HG02798 (cell line): ENCODE results near the gene MRPL17.
"Not testable (repeated sequence)": the region's sequence is repeated elsewhere in the genome, so short reads cannot be mapped to it uniquely, and the experiment has no call there.

ENCODE experiments used
- ATAC-seq: cut with Tn5 transposase; IDR thresholded peaks from one replicate; pipeline ENCODE4 v1.9.1; 2021; ENCODE audit warnings: mild to moderate bottlenecking; ENCODE audit not compliant: unreplicated experiment, poor library complexity

The MRPL17 gene

DNA sequence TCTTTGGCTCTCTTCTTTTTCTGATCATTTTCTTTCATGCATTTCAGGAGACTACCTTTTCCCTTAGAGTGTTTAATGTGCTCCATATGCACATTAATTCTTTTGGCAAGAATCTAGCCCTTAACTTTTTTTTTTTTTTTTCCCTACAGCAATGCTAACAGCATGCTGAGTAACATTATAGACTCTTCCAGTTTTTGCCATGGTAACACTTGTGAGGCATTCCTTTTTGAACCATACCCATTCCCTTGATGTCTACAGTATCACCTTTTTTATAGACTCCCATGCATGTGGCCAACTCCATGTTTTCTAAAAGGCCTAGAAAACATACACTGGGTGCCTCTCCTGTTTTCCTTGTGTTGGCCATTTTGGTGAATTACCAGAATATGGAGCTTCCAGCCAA lies 2.9 kb upstream of the MRPL17 start:
- no peak for ATAC-seq

DNA sequence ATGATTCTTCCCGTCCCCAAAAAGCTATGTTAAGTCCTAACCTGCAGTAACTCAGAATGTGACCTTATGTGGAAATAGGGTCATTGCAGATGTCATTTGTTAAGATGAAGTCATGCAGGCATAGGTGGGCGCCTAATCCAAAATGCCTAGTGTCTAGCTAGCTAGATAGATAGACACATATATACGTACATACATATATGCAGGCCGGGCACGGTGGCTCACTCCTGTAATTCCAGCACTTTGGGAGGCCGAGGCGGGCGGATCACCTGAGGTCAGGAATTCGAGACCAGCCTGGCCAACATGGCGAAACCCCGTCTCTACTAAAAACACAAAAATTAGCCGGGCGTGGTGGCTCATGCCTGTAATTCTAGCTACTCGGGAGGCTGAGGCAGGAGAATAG lies 928 bp upstream of the MRPL17 start:
- not testable (repeated sequence) for ATAC-seq

GRCh38 chr11:6682591-6682935 lies 577 bp downstream of the MRPL17 start:
- no peak for ATAC-seq

GRCh38 chr11:6681949-6682348 lies 1.2 kb downstream of the MRPL17 start:
- no peak for ATAC-seq

DNA sequence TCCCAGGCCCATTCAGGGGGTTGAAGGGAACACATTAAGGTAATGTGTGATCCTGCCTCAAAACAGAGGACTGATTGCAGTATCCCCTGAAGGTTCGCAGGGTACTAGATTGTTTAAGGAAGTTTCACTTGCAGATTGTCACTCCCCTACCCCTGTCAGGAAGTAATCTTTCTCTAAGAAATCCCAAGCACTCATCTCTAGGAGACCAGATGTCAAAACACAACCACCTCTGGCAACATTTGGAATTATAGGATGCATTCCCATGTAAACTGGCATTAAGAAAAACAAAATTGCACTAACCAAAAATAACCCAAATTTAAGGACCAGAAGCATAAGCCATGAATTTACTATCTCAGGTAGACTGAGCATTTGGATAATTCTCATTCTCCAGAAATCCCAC lies 1.6 kb downstream of the MRPL17 start:
- ATAC-seq, result no peak

DNA sequence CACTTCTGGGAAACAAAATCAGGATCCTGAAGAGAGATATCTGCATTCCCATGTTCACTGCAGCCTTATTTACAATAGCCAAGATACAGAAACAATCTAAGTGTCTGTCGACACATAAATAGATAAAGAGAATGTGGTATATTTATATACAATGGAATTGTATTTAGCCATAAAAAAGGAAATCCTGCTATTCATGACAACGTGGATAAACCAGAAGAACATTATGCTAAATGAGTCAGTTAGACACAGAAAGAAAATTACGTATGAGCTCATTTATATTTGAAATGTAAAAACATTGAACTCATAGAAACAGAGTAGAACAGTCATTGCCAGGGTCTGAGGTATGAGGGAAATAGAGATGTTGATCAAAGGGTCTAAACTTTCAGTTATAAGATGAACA lies 6.1 kb downstream of the MRPL17 start:
- ATAC-seq, result no peak

DNA sequence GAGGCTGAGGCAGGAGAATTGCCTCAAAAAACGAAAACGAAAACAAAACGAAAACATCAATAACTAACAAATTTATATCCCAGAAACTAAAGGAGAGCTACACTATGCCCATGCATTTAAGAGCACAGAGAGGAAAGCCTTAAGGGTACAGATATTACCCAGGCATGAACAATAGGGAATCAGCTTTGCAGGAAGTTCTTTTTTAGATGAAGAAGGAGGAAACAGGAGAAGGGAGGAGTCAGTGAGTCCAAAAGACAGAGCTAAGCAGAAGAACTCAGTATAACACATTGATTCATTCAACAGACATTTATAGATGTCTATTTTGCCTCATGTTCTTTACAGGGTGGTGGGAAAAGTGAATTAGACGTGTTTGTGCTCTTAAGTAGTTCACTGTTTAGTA lies 8.3 kb downstream of the MRPL17 start:
- ATAC-seq, result no peak

DNA sequence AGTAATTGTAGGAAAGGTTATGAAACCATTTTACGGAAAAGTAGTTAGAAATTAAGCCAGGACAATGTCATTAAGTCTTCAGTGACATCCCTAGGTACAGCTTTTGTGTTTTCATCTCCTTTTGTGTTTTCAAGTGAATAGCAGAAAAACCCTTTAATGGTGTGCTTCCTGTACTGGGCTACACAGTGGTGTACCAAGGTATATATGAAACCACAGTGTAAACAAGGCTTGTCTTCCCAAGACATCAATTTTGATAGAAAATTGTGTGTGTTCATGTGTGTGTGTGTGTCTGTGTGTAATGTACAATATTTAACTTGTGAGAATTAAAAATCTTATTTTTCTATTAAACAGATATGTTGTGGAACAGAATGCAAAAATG lies 8.9 kb downstream of the MRPL17 start:
- no peak for ATAC-seq

DNA sequence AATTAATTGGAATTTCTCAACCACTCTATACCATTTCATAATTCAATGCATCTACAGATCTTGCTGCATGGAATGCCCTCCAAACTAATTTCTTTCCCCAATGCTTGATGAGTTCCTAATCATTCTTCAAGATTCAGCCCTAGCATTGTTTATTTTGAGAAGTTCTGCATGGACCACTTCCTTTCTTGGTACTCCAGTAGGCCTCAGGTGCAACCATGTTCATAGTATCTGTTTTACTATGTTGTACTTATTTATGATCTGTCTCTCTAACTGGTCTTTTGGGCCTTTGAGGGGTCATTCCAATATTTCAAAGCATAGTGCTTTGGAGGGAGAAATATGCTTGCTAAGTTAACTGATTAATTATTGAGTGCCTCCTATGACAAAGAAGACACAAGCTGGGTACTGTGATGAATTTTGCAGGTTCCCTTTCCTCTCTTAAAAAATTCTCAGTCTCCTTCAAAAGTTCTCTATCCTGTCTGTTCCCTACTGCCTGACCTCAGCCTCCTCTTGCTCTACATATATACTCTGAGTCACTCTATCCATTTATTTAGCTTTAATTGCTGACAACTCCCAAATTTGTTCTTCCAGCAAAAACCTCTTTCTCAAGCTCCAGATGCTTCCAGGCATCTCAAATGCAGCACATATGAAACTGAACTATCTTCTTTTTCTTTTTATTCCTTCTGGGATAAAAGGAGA lies 9.5 kb downstream of the MRPL17 start:
- no peak for ATAC-seq

DNA sequence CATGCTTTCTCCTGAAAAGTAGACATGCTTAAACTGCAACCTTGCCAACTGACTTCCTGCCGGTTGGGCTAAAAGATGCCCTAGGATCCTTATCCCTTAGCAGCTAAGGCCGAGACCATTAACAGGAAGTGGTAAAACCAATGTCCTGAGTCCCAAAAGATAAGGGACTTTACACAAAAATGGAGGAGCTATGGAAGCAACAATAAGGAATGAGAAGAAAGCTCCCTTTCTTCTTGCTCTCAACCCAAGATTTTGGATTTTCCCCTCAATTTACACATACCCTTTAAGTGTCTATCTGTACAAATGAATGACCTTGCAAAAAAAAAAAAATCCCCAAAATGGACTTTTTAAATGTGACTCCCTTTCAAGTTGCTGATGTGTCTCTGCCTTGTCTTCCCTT lies 11.1 kb downstream of the MRPL17 start:
- ATAC-seq, result no peak

DNA sequence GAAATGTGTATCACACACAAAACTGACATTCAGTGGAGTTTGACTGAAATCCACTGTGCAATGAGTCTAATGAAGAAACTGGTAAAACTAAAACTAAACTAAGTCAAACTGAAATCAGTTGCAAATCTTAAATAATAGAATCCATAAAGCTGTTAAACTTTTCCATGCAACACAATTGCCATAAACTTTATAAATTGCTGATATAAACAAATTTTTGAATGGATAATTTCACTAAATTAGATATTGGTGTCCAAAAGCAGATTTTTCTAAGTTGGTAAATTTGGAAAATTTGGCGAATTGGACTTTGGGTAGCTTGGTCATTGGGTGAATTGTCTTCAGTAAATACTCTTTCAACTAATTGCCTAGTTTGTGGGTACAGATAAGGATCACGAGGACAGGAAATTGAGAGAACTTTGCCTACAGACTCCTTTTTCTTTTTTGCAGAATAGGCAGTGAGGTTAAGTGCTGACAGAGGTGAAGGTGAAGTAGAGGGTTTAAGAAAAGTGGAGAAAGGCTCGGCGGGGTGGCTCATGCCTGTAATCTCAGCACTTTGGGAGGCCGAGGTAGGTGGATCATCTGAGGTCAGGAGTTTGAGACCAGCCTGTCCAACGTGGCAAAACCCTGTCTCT lies 12.8 kb downstream of the MRPL17 start:
- ATAC-seq, result no peak

DNA sequence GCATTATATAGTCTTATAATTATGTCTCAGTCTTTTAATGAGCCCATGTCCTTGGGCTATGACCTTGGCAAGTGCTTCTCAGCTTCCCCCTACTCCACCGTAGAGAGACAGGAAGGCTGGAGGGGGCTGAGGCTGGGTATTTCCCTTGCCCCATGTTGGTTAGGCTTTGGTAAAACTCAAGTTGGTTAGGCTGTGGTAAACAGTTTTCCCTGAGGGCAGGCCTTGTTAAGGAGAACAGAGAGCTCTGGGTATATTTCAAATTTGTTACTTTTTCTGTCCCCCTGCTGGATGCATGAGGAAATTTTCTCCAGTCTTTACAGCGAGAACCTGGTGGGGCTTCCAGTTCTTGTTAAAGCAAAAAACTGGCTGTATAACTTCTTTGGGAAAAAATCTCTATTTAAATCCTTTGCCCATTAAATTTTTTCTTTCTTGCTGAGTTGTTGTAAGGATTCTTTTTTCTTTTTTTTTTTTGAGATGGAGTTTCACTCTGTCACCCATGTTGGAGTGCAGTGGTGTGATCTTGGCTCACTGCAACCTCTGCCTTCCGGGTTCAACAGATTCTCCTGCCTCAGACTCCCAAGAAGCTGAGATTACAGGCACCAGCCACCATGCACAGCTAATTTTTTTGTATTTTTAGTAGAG lies 15.3 kb downstream of the MRPL17 start:
- peak; percentile 76 for ATAC-seq

DNA sequence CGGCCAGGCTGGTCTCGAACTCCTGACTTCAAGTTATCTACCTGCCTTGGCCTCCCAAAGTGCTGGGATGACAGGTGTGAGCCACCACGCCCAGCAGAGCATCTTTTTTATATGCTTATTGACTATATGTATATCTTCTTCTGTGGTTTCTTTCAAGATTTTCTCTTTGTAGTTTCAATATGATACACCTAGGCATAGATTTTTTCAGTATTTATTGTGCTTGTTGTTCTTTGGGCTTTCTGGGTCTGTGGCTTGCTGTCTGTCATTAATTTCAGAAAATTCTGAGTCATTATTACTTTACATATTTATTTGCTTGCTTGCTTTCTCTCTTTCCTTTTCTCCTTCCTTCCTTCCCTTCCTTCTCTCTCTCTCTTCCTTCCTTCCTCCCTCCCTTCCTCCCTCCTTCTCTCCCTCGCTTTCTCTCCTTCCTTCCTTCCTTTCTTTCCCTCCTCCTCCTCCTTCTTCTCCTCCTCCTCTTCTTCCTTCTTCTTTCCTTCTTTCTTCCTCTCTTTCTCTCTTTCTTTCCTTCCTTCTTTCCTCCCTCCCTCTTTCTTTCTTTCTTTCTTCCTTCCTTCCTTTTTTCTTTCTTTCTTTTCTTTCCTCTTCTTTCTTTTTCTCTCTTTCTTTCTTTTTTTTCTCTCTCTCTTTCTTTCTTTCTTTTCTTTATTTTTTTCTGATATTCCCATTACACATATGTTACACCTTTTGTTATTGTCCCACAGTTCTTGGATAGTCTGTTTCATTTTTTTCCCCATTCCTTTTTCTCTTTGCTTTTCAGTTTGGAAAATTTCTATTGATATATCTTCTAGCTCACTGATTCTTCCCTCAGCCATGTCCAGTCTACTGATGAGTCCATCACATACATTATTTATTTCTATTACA lies 16.6 kb downstream of the MRPL17 start:
- ATAC-seq, result no peak

DNA sequence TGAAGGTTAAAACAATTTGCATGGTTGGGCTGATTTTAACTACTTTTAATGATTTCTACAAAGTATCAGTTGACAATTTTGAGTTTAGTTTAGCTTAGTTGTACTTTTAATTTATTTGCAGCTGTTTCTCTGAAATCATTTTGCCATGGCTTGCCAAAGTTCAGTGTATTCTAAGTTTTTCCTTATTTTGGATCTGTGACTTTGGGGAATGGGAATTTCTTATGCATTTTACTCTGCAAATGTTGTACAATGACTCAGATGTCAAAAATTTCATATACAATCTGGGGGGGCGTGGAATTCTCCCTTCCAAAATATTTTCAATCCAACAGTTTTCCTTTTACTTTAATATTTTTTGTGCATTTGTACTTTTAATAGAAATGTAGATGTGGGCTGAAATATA lies 18.6 kb downstream of the MRPL17 start:
- ATAC-seq, result no peak

- no peak for ATAC-seq
These were observed 19.2 kb downstream of the MRPL17 start for GRCh38 chr11:6663794-6664469.

- ATAC-seq, result no peak
These were observed 22.4 kb downstream of the MRPL17 start for GRCh38 chr11:6660712-6661111.

GRCh38 chr11:6658647-6659046 lies 24.5 kb downstream of the MRPL17 start:
- ATAC-seq, result no peak

DNA sequence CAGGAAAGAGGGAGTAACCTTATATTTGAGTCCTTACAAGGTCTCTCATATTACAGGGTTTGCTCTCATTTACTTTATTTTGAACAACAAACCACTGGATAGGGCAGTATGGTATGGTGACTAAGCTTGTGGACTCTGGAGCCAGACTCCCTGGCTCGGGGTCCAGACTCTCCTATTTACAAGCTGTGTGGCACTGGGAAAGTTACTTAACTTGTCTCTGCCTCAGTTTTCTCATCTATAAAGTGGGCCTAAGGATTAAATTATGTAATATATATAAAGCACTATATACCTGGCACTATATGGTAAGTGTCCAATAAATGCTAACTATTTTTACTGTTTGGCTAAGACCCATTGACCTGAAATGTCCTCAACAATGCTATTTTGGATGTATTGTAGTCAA lies 25.8 kb downstream of the MRPL17 start:
- no peak for ATAC-seq

DNA sequence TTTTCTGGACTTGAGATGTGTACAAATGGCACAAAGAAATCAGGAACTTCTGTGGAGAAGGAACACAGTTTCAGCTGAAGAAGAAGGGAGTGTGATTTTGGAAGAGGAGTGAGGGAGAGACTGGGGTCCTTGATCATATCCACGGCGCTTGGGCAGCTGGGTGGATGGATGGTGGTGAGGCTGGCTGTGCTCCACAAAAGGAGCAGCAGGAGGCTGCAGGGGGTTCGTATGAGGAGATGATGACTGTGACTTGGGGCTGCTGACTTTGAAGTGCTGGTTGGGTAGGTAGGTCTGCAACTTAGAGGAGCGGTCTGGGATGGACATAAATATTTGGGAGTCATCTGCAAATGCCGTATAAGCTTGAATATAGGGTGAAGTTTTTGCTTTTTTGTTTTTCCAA lies 26.2 kb downstream of the MRPL17 start:
- ATAC-seq, result no peak

GRCh38 chr11:6656584-6656915 lies 26.6 kb downstream of the MRPL17 start:
- no peak for ATAC-seq
